Esophagus muscularis mucosa (tissue), 4 donors: ENCODE data around the gene BRCA2. TPM values are rescaled to one million over a fixed set of nuclear protein-coding genes. Genes with fewer than 3 reads are reported as not detected.

Experiments
- DNase-seq: peaks from one replicate; pipeline ENCODE4 v3.0.0-alpha.2; 2017; ENCODE audit errors: extremely low spot score
- H3K27ac ChIP-seq, 4 donors: fragments of 200-600 bp; sonication (generic); replicated peaks in 1 of 4; 1 replicate in 3 of 4; 2 replicates in 1 of 4; pipeline ENCODE4 v1.5.1; 2016 to 2019; ENCODE audit warnings: mild to moderate bottlenecking in 1 of 4
- H3K27me3 ChIP-seq, 4 donors: fragments of 200-600 bp; sonication (generic); one replicate each; pipeline versions ENCODE4 v1.5.1 to v1.6.0; 2016 to 2019
- H3K36me3 ChIP-seq, 4 donors: fragments of 200-600 bp; sonication (generic); one replicate each; pipeline ENCODE4 v1.5.1; 2016 to 2019
- H3K4me1 ChIP-seq, 4 donors: fragments of 200-600 bp; sonication (generic); one replicate each; pipeline ENCODE4 v1.5.1; 2016 to 2019
- H3K4me3 ChIP-seq, 4 donors: fragments of 200-600 bp; sonication (generic); 1 replicate in 2 of 4; 2 replicates in 2 of 4; pipeline ENCODE4 v1.5.1; 2016 to 2019; ENCODE audit warnings: mild to moderate bottlenecking in 4 of 4, moderate library complexity in 1 of 4
- H3K9me3 ChIP-seq, 4 donors: fragments of 200-600 bp; sonication (generic); 1 replicate in 3 of 4; 2 replicates in 1 of 4; pipeline ENCODE4 v1.5.1; 2016 to 2019
- CTCF ChIP-seq, 3 experiments: fragments of 200-600 bp in 2 of 3; fragments of 450-650 bp in 1 of 3; sonication (generic) in 2 of 3; IDR thresholded peaks; one replicate each; pipeline ENCODE4 v1.5.1; 2017 to 2019; ENCODE audit warnings: antibody characterized with exemption in 3 of 3, mild to moderate bottlenecking in 2 of 3, moderate library complexity in 1 of 3
- EP300 ChIP-seq: sonication (generic); formaldehyde crosslinking; IDR thresholded peaks from one replicate; pipeline ENCODE4 v1.6.1; 2017; ENCODE audit warnings: antibody characterized with exemption
- POLR2A ChIP-seq: fragments of 450-650 bp; IDR thresholded peaks from one replicate; pipeline ENCODE4 v1.6.1; 2017; ENCODE audit warnings: antibody characterized with exemption, moderate library complexity, mild to moderate bottlenecking, low read depth
- POLR2AphosphoS5 ChIP-seq, 2 donors: sonication (generic); formaldehyde crosslinking; IDR thresholded peaks; one replicate each; pipeline ENCODE4 v1.6.1; 2017; ENCODE audit warnings: antibody characterized with exemption in 2 of 2
- WGBS: methylation state at CpG from one replicate; pipeline ENCODE4 v1.1.5; 2018; 5-methylcytosine and 5-hydroxymethylcytosine counted together
- intact Hi-C: fragments of 100-400 bp; cut with DNase I; formaldehyde crosslinking; loops from one replicate; pipeline ENCODE4 v1.15.1; 2023
- total RNA-seq, 4 donors: library from RNA; depleted of rRNA; stranded (reverse); fragments of >200 nt; gene quantifications; one replicate each; pipeline versions ENCODE4 v1.1.0 to v1.2.1, GENCODE V29; 2016

The BRCA2 gene
- total RNA-seq, 4 donors from 2014 or later = 0.32 to 0.83 (median 0.38) TPM

DNA sequence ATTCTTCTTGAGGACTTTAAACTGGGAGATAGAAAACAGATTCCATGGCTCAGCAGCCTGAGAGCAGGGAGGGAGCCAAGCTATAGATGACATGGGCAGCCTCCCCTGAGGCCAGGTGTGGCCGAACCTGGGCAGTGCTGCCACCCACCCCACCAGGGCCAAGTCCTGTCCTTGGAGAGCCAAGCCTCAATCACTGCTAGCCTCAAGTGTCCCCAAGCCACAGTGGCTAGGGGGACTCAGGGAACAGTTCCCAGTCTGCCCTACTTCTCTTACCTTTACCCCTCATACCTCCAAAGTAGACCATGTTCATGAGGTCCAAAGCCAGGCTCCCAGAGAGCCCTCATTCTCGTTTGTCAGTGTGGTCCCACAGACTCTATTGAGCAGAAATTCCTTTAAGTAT is 104.6 kb downstream of the BRCA2 start:
- H3K36me3 ChIP-seq = peaks cover 0 to 6% (median 3%) of the 10 kb centered on the region in 4 donors
- H3K27ac ChIP-seq = no peak overlapping the region
- no peaks in the 10 kb centered on the region for H3K27me3 ChIP-seq
- H3K9me3 ChIP-seq = no peaks in the 10 kb centered on the region
- TF ChIP-seq CTCF (IDR thresholded peaks at IDR 0.05) (no peak), POLR2A (no peak), EP300 (no peak), POLR2AphosphoS5 (IDR thresholded peaks at IDR 0.05) (no peak)
- H3K4me1 ChIP-seq = peaks cover 0 to 9% (median under 1%) of the 10 kb centered on the region in 4 donors
- no peak overlapping the region for H3K4me3 ChIP-seq
- WGBS = 90% methylated on average over 2 of the region's 2 CpGs
- no peak for DNase-seq
- intact Hi-C loops = no loop called here

DNA sequence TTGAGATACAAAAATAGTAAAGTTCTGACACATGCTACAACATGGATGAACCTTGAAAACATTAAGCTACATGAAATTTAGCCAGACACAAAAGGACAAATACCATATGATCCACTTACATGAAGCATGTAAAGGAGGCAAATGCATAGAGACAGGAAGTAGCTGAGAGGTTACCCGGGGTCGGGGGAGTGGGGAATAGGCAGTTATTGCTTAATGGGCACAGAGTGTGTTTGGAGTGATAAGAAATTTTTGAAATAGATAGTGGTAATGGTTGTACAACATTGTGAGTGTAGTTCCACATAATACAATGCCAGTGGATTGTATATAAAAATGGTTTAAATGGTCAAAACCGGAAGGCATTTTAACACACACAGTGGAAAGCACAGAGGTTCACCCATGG is 108.3 kb downstream of the BRCA2 start:
- Histone ChIP-seq H3K9me3 (no peaks in the 10 kb centered on the region), H3K36me3 (peaks cover 0 to 6% (median 3%) of the 10 kb centered on the region in 4 donors), H3K27ac (no peak overlapping the region), H3K4me1 (peaks cover 10 to 33% (median 23%) of the 10 kb centered on the region in 4 donors), H3K27me3 (no peaks in the 10 kb centered on the region), H3K4me3 (no peak overlapping the region)
- intact Hi-C loops = no loop called here
- WGBS = 75% methylated on average over 3 of the region's 3 CpGs
- no peak for TF ChIP-seq EP300
- TF ChIP-seq CTCF (IDR thresholded peaks at IDR 0.05) = no peak
- TF ChIP-seq POLR2AphosphoS5 (IDR thresholded peaks at IDR 0.05) = no peak
- no peak for DNase-seq

GRCh38 chr13:32425158-32425557 is 109.8 kb downstream of the BRCA2 start:
- Histone ChIP-seq H3K36me3 (peaks cover 0 to 1% (median under 1%) of the 10 kb centered on the region in 4 donors), H3K4me3 (no peak overlapping the region), H3K9me3 (no peaks in the 10 kb centered on the region), H3K27ac (no peak overlapping the region), H3K27me3 (no peaks in the 10 kb centered on the region), H3K4me1 (peaks cover 18 to 43% (median 29%) of the 10 kb centered on the region in 4 donors)
- intact Hi-C loops = loop anchor here (5.0 kb wide), 1 partner anchor 112 kb away; the partner anchor contains the start of gene N4BP2L2
- no peak for DNase-seq
- WGBS = 92% methylated on average over 7 of the region's 7 CpGs
- TF ChIP-seq EP300 = no peak
- no peak for TF ChIP-seq CTCF (IDR thresholded peaks at IDR 0.05)
- no peak for TF ChIP-seq POLR2AphosphoS5 (IDR thresholded peaks at IDR 0.05)
- no peak for TF ChIP-seq POLR2A

- 56% methylated on average over 19 of the region's 19 CpGs for WGBS
- peak overlapping the region; percentile 87 to 92 (median 90) for H3K4me3 ChIP-seq
- no peaks in the 10 kb centered on the region for H3K9me3 ChIP-seq
- H3K36me3 ChIP-seq = no peaks in the 10 kb centered on the region
- intact Hi-C loops = loop anchor here (5.0 kb wide), 1 partner anchor 111 kb away; the partner anchor contains the start of gene N4BP2L2
- TF ChIP-seq EP300 (no peak), POLR2AphosphoS5 (IDR thresholded peaks at IDR 0.05) (no peak), POLR2A (no peak), CTCF (IDR thresholded peaks at IDR 0.05) (no peak)
- peak overlapping the region; percentile 89 to 92 (median 91) for H3K27ac ChIP-seq
- peaks cover 18 to 43% (median 29%) of the 10 kb centered on the region in 4 donors for H3K4me1 ChIP-seq
- H3K27me3 ChIP-seq = no peaks in the 10 kb centered on the region
- no peak for DNase-seq
These were observed 111.1 kb downstream of the BRCA2 start for GRCh38 chr13:32426191-32426989.
